ENCODE data around the gene LARP6. TPM values are rescaled to one million over a fixed set of nuclear protein-coding genes. Genes with fewer than 3 reads are reported as not detected.

The LARP6 gene
- total RNA-seq, 1 experiment from 2014 or later = 66.3 TPM

GRCh38 chr15:70879401-70879800 lies 25.4 kb upstream of the LARP6 start:
- intact Hi-C loops (cut with micrococcal nuclease; ENCODE audit: unreplicated experiment) (no loop called here), in situ Hi-C loops (cut with HindIII; ENCODE audit: low pct_unique_long_range_greater_than_20kb, low sequenced_read_pairs) (no loop called here)
- ATAC-seq (no peak), DNase-seq (ENCODE audit: low read depth, low spot score) (no peak)
- no peak for TF ChIP-seq REST (IDR thresholded peaks at IDR 0.05; ENCODE audit: insufficient read depth in 1 of 2, low read depth in 2 of 2, low read length in 1 of 2)
- no peak for TF ChIP-seq SIN3A (IDR thresholded peaks at IDR 0.05; ENCODE audit: borderline replicate concordance, insufficient read depth, low read depth, low read length)
- no peak for TF ChIP-seq CTCF (IDR thresholded peaks at IDR 0.05)
- TF ChIP-seq TCF7L2 (IDR thresholded peaks at IDR 0.05; ENCODE audit: low read depth, low read length) = no peak
- no peak for TF ChIP-seq POLR2AphosphoS5 (IDR thresholded peaks at IDR 0.05; ENCODE audit: low read depth, low read length)
- Histone ChIP-seq H3K4me1 (ENCODE audit: control insufficient read depth, insufficient read depth, low read length) (peaks cover 9% of the 10 kb centered on the region; the same call in 1 of the 2 replicates), H3K4me3 (ENCODE audit: low read depth in 2 of 2, low read length in 2 of 2) (no peak overlapping the region), H3K27ac (ENCODE audit: low read length) (no peak overlapping the region), H3K27me3 (ENCODE audit: control insufficient read depth, insufficient read depth, low read length) (no peaks in the 10 kb centered on the region), H3K9me3 (ENCODE audit: control insufficient read depth, insufficient read depth, low read depth, low read length) (no peaks in the 10 kb centered on the region), H3K36me3 (ENCODE audit: control insufficient read depth, insufficient read depth, low read length) (no peaks in the 10 kb centered on the region)
- ChIA-PET CTCF (no interaction called here), POLR2A (no interaction called here)
- BruUV-seq (replicated peaks) = no TSS peak

GRCh38 chr15:70876683-70877082 lies 22.7 kb upstream of the LARP6 start:
- CTCF ChIA-PET = no interaction called here
- TF ChIP-seq REST (IDR thresholded peaks at IDR 0.05; ENCODE audit: insufficient read depth in 1 of 2, low read depth in 2 of 2, low read length in 1 of 2) = no peak
- TF ChIP-seq SIN3A (IDR thresholded peaks at IDR 0.05; ENCODE audit: borderline replicate concordance, insufficient read depth, low read depth, low read length) = no peak
- TF ChIP-seq POLR2AphosphoS5 (IDR thresholded peaks at IDR 0.05; ENCODE audit: low read depth, low read length) = no peak
- TF ChIP-seq TCF7L2 (IDR thresholded peaks at IDR 0.05; ENCODE audit: low read depth, low read length) = no peak
- TF ChIP-seq CTCF (IDR thresholded peaks at IDR 0.05) = no peak
- H3K27me3 ChIP-seq (ENCODE audit: control insufficient read depth, insufficient read depth, low read length) = no peaks in the 10 kb centered on the region
- no TSS peak for BruUV-seq (replicated peaks)
- DNase-seq (ENCODE audit: low read depth, low spot score) (no peak), ATAC-seq (no peak)
- H3K4me1 ChIP-seq (ENCODE audit: control insufficient read depth, insufficient read depth, low read length) = peaks cover 9% of the 10 kb centered on the region; the same call in 1 of the 2 replicates
- H3K36me3 ChIP-seq (ENCODE audit: control insufficient read depth, insufficient read depth, low read length) = no peaks in the 10 kb centered on the region
- intact Hi-C loops (cut with micrococcal nuclease; ENCODE audit: unreplicated experiment) = no loop called here
- POLR2A ChIA-PET = no interaction called here
- no peak overlapping the region for H3K27ac ChIP-seq (ENCODE audit: low read length)
- in situ Hi-C loops (cut with HindIII; ENCODE audit: low pct_unique_long_range_greater_than_20kb, low sequenced_read_pairs) = no loop called here
- H3K4me3 ChIP-seq (ENCODE audit: low read depth in 2 of 2, low read length in 2 of 2) = no peak overlapping the region
- peaks cover 5% of the 10 kb centered on the region; the same call in 1 of the 2 replicates for H3K9me3 ChIP-seq (ENCODE audit: control insufficient read depth, insufficient read depth, low read depth, low read length)
